Endothelial cell of umbilical vein (primary cell): ENCODE results near the gene ROPN1. TPM values are rescaled to one million over a fixed set of nuclear protein-coding genes. Genes with fewer than 3 reads are reported as not detected.

ENCODE experiments used
- BruUV-seq: library from RNA; stranded (reverse); fragments of 400-500 nt; replicated peaks from 2 replicates; lab custom pipeline; 2021; lab: Mats Ljungman, UMichigan
- CTCF ChIA-PET: fragments of 300-600, 350-600 bp; sonication (Branson Sonifier 250); formaldehyde crosslinking; loops from one replicate; lab custom pipeline; 2021; ENCODE audit warnings: antibody characterized with exemption, inconsistent platforms; lab: Charles Lee
- POLR2A ChIA-PET: fragments of 300-600, 350-600 bp; sonication (Branson Sonifier 250); formaldehyde crosslinking; loops from one replicate; lab custom pipeline; 2021; ENCODE audit warnings: antibody characterized with exemption, inconsistent platforms; lab: Charles Lee
- DNase-seq: peaks from one replicate; pipeline ENCODE4 v3.0.0-alpha.2; 2011; ENCODE audit warnings: low read depth, low spot score
- FAIRE-seq: peaks from 2 replicates; lab custom pipeline; 2011; peaks lifted over from hg19 to GRCh38; lab: Jason Lieb, UNC
- H2AFZ ChIP-seq: 2 replicates; pipeline ENCODE4 v1.6.0; 2012; ENCODE audit warnings: low read depth, low read length, control low read depth, inconsistent platforms
- H3K27ac ChIP-seq: 2 replicates; pipeline ENCODE4 v1.5.1; 2011; ENCODE audit warnings: low read depth, mild to moderate bottlenecking, control low read depth, low read length, moderate library complexity; ENCODE audit not compliant: insufficient read depth
- H3K27me3 ChIP-seq, 2 experiments: 2 replicates each; pipeline versions ENCODE4 v1.6.0 to v1.6.1; 2011; ENCODE audit warnings: low read length in 2 of 2, mixed read lengths in 1 of 2; ENCODE audit not compliant: control insufficient read depth in 2 of 2, insufficient read depth in 2 of 2
- H3K36me3 ChIP-seq, 2 experiments: 2 replicates in 1 of 2; 3 replicates in 1 of 2; pipeline ENCODE4 v1.5.1; 2011; ENCODE audit warnings: low read length in 2 of 2, mild to moderate bottlenecking in 1 of 2, moderate library complexity in 1 of 2; ENCODE audit not compliant: control insufficient read depth in 2 of 2, insufficient read depth in 2 of 2; ENCODE audit errors: extremely low read depth in 1 of 2
- H3K4me1 ChIP-seq: 3 replicates; pipeline ENCODE4 v1.5.1; 2011; ENCODE audit warnings: mild to moderate bottlenecking, low read length; ENCODE audit not compliant: control insufficient read depth, insufficient read depth; ENCODE audit errors: extremely low read depth
- H3K4me2 ChIP-seq: 2 replicates; pipeline ENCODE4 v1.6.1; 2011; ENCODE audit warnings: low read length, control low read depth, mixed read lengths; ENCODE audit not compliant: insufficient read depth
- H3K4me3 ChIP-seq, 3 experiments: fragments of 200-600 bp in 1 of 3; sonication (generic), shearing (Covaris generic) in 1 of 3; replicated peaks in 1 of 3; 2 replicates each; pipeline ENCODE4 v1.5.1; 2011 to 2016; ENCODE audit warnings: control low read depth in 3 of 3, low read length in 3 of 3, mild to moderate bottlenecking in 2 of 3, inconsistent platforms in 1 of 3, low read depth in 1 of 3, moderate library complexity in 1 of 3; ENCODE audit not compliant: insufficient read depth in 1 of 3
- H3K79me2 ChIP-seq: 2 replicates; pipeline ENCODE4 v1.6.0; 2012; ENCODE audit warnings: low read length, inconsistent platforms; ENCODE audit not compliant: control insufficient read depth, insufficient read depth
- H3K9ac ChIP-seq: replicated peaks from 2 replicates; pipeline ENCODE3; 2011; ENCODE audit warnings: low read length, control low read depth; ENCODE audit not compliant: insufficient read depth; ENCODE audit errors: extremely low read depth
- H3K9me1 ChIP-seq: replicated peaks from 3 replicates; pipeline ENCODE4 v1.6.0; 2011; ENCODE audit warnings: mild to moderate bottlenecking, low read length; ENCODE audit not compliant: control insufficient read depth, insufficient read depth; ENCODE audit errors: extremely low read depth
- H3K9me3 ChIP-seq: replicated peaks from 2 replicates; pipeline ENCODE4 v1.5.1; 2012; ENCODE audit warnings: low read length, inconsistent platforms; ENCODE audit not compliant: control insufficient read depth, insufficient read depth
- H4K20me1 ChIP-seq: replicated peaks from 2 replicates; pipeline ENCODE3; 2011; ENCODE audit warnings: mild to moderate bottlenecking, low read length; ENCODE audit not compliant: control insufficient read depth, insufficient read depth; ENCODE audit errors: extremely low read depth
- CTCF ChIP-seq, 2 donors: IDR thresholded peaks; 1 replicate in 1 of 2; 2 replicates in 1 of 2; pipeline ENCODE4 v1.5.1; 2011; ENCODE audit warnings: low read length in 2 of 2, mild to moderate bottlenecking in 2 of 2, moderate library complexity in 2 of 2, control low read depth in 1 of 2, inconsistent platforms in 1 of 2, low read depth in 1 of 2; ENCODE audit not compliant: insufficient read depth in 1 of 2; ENCODE audit errors: extremely low read depth in 1 of 2
- EZH2 ChIP-seq: IDR thresholded peaks from 2 replicates; pipeline ENCODE4 v1.6.1; 2012; ENCODE audit warnings: borderline replicate concordance, low read depth, mild to moderate bottlenecking, moderate library complexity, low read length, inconsistent platforms; ENCODE audit not compliant: severe bottlenecking
- FOS ChIP-seq: IDR thresholded peaks from 2 replicates; pipeline ENCODE4 v1.6.1; 2011; ENCODE audit warnings: mild to moderate bottlenecking, low read length, moderate library complexity, borderline replicate concordance; ENCODE audit not compliant: insufficient read depth
- GATA2 ChIP-seq: IDR thresholded peaks from 2 replicates; pipeline ENCODE4 v1.7.0; 2011; ENCODE audit warnings: low read depth, mild to moderate bottlenecking, moderate library complexity, mixed read lengths, low read length; ENCODE audit not compliant: insufficient read length, insufficient read depth
- JUN ChIP-seq: IDR thresholded peaks from 2 replicates; pipeline ENCODE4 v1.6.1; 2011; ENCODE audit warnings: borderline replicate concordance, low read depth; ENCODE audit not compliant: insufficient read length, insufficient read depth
- MYC ChIP-seq: IDR thresholded peaks from one replicate; pipeline ENCODE4 v1.6.1; 2011; ENCODE audit warnings: mild to moderate bottlenecking, low read depth, low read length
- POLR2A ChIP-seq: IDR thresholded peaks from 2 replicates; pipeline ENCODE4 v1.6.1; 2012; ENCODE audit warnings: low read depth, mild to moderate bottlenecking, control low read depth, low read length
- POLR2AphosphoS5 ChIP-seq: IDR thresholded peaks from 2 replicates; pipeline ENCODE4 v1.6.1; 2012; ENCODE audit warnings: low read depth, mild to moderate bottlenecking, control low read depth, low read length, moderate library complexity; ENCODE audit not compliant: insufficient read depth
- dilution Hi-C: fragments of 300-500 bp; cut with MboI; formaldehyde crosslinking; loops from one replicate; pipeline ENCODE4 v1.15.0; 2019; ENCODE audit warnings: low sequenced_read_pairs; ENCODE audit not compliant: extremely low pct_ligation_motif_present
- intact Hi-C: fragments of 100-400 bp; cut with micrococcal nuclease; formaldehyde crosslinking; loops from one replicate; pipeline ENCODE4 v1.10.0; 2022
- polyA plus RNA-seq, 4 experiments: library from polyadenylated mRNA; depleted of rRNA in 3 of 4; stranded (reverse) in 3 of 4; unstranded in 1 of 4; fragments of >200 nt; gene quantifications; 2 replicates each; pipeline versions ENCODE4 v1.2.1 to v1.2.3, GENCODE V29; 2011 to 2012; ENCODE audit warnings: missing spikeins in 1 of 4
- total RNA-seq: library from RNA; stranded (reverse); gene quantifications from 2 replicates; pipeline ENCODE4 v1.2.3, GENCODE V29; 2021
- TF ChIP-seq, protein P1 (sequence below): IDR thresholded peaks from 2 replicates; pipeline ENCODE4 v1.6.1; 2011; ENCODE audit not compliant: insufficient read depth, insufficient read length

The ROPN1 gene
- total and polyA plus RNA-seq, 2 donors (not counting 3 experiments of a cell fraction or from before 2014, with no cell fraction given) = not detected

DNA sequence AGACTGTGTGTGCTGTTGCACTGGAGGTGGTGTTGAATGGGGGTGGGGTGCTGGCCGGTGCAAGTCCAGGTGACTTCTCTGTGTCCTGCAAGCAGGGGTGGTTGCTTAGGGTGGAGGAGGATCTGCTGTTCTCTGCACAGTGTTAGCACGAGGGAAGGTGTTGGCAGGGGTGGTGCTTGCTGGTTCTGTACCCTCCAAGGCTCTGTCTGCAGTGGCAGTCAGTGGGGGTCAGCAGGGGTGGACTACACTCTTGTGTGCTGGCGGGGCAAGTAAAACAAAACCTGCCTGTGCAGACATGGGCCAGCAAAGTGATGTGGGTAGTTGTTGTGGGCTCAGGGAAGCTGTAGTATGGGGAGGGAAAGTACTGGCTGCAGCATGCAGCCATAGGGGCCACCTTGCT, 5.5 kb downstream of the ROPN1 start:
- H3K4me2 ChIP-seq = no peak overlapping the region
- H3K9ac ChIP-seq = no peak overlapping the region
- no peak overlapping the region for H3K27ac ChIP-seq
- no peaks in the 10 kb centered on the region for H3K9me1 ChIP-seq
- H3K79me2 ChIP-seq = no peaks in the 10 kb centered on the region
- DNase-seq (no peak), FAIRE-seq (no peak)
- H4K20me1 ChIP-seq = no peaks in the 10 kb centered on the region
- no peaks in the 10 kb centered on the region for H3K36me3 ChIP-seq
- POLR2A ChIA-PET = no interaction called here
- no peak for TF ChIP-seq EZH2
- no peak for TF ChIP-seq JUN
- H3K4me3 ChIP-seq = no peak overlapping the region
- CTCF ChIA-PET = no interaction called here
- no peaks in the 10 kb centered on the region for H3K4me1 ChIP-seq
- no peak overlapping the region for H2AFZ ChIP-seq
- dilution Hi-C loops (no loop called here), intact Hi-C loops (no loop called here)
- BruUV-seq = no TSS peak
- H3K27me3 ChIP-seq = peaks cover 43 to 79% of the 10 kb centered on the region in 2 experiments
- no peaks in the 10 kb centered on the region for H3K9me3 ChIP-seq

GRCh38 chr3:123984957-123985356, 7.0 kb downstream of the ROPN1 start:
- Histone ChIP-seq H3K27ac (no peak overlapping the region), H3K9me1 (no peaks in the 10 kb centered on the region), H3K79me2 (no peaks in the 10 kb centered on the region), H3K9ac (no peak overlapping the region), H4K20me1 (no peaks in the 10 kb centered on the region), H2AFZ (no peak overlapping the region), H3K27me3 (peaks cover 41 to 81% of the 10 kb centered on the region in 2 experiments), H3K4me3 (no peak overlapping the region), H3K9me3 (no peaks in the 10 kb centered on the region), H3K36me3 (no peaks in the 10 kb centered on the region), H3K4me1 (no peaks in the 10 kb centered on the region), H3K4me2 (no peak overlapping the region)
- FAIRE-seq (no peak), DNase-seq (no peak)
- intact Hi-C loops = no loop called here
- BruUV-seq = no TSS peak
- ChIA-PET POLR2A (no interaction called here), CTCF (no interaction called here)
- dilution Hi-C loops = no loop called here
- TF ChIP-seq MYC (no peak), EZH2 (no peak), FOS (no peak), JUN (no peak), POLR2A (no peak), POLR2AphosphoS5 (no peak), CTCF (IDR thresholded peaks at IDR 0.05; ENCODE audit: extremely low read depth in 1 of 2, insufficient read depth in 1 of 2, low read depth in 1 of 2, low read length in 2 of 2) (no peak), GATA2 (no peak)
- TF ChIP-seq, protein P1, sequence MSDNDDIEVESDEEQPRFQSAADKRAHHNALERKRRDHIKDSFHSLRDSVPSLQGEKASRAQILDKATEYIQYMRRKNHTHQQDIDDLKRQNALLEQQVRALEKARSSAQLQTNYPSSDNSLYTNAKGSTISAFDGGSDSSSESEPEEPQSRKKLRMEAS = no peak
